K562 (cell line): ENCODE measurements around the gene XAB2. TPM values are rescaled to one million over a fixed set of nuclear protein-coding genes. Genes with fewer than 3 reads are reported as not detected.
A peak's percentile ranks its signal among the peaks of the same experiment; 100 is the strongest.

ENCODE experiments used
- ADNP ChIP-seq: fragments of 200-800 bp; sonication (Bioruptor generic); IDR thresholded peaks from 2 replicates; pipeline ENCODE4 v1.6.1; 2016; ENCODE audit warnings: missing genetic modification characterization, missing compliant biosample characterization
- DIDO1 ChIP-seq: fragments of 450-650 bp; IDR thresholded peaks from 2 replicates; pipeline ENCODE4 v1.6.1; 2016; ENCODE audit warnings: low read depth, missing biosample characterization, missing genetic modification characterization
- GABPB1 ChIP-seq: sonication (generic); formaldehyde crosslinking; IDR thresholded peaks from 2 replicates; pipeline ENCODE4 v1.8.0; 2022; ENCODE audit warnings: mild to moderate bottlenecking, missing genetic modification reagents
- HDAC1 ChIP-seq, 2 experiments: fragments of 450-650 bp; IDR thresholded peaks; 2 replicates each; pipeline ENCODE4 v1.6.1; 2016 to 2017; ENCODE audit warnings: inconsistent platforms in 1 of 2, mild to moderate bottlenecking in 1 of 2, moderate library complexity in 1 of 2
- HMG20A ChIP-seq: fragments of 450-650 bp; formaldehyde crosslinking; conservative IDR thresholded peaks from 2 replicates; pipeline ENCODE4 v1.4.0; 2020; ENCODE audit warnings: mild to moderate bottlenecking, mixed read lengths
- MAFF ChIP-seq: IDR thresholded peaks from 2 replicates; pipeline ENCODE4 v1.6.1; 2012; ENCODE audit warnings: low read length, improper control_type of control experiment
- MIER1 ChIP-seq: fragments of 450-650 bp; IDR thresholded peaks from 2 replicates; pipeline ENCODE4 v1.6.1; 2016; ENCODE audit warnings: antibody characterized with exemption, mild to moderate bottlenecking, low read depth
- NR2C2 ChIP-seq, 2 experiments: fragments of 200-800 bp in 1 of 2; sonication (Bioruptor generic) in 1 of 2; sonication (generic) in 1 of 2; formaldehyde crosslinking in 1 of 2; IDR thresholded peaks; 2 replicates each; pipeline versions ENCODE4 v1.6.1 to v1.8.0; 2016 to 2022; ENCODE audit warnings: mild to moderate bottlenecking in 1 of 2, missing compliant biosample characterization in 1 of 2, missing genetic modification characterization in 1 of 2, missing genetic modification reagents in 1 of 2
- RAD21 ChIP-seq, 2 experiments: fragments of 250-450 bp in 1 of 2; fragments of 450-650 bp in 1 of 2; sonication (Bioruptor Pico) in 1 of 2; formaldehyde crosslinking in 1 of 2; IDR thresholded peaks in 1 of 2; conservative IDR thresholded peaks in 1 of 2; 2 replicates each; pipeline versions ENCODE4 v1.4.0 to v1.8.0; 2020 to 2022; ENCODE audit warnings: mild to moderate bottlenecking in 2 of 2, moderate library complexity in 1 of 2
- RHOXF2B ChIP-seq: fragments of 250-450 bp; sonication (Bioruptor Pico); conservative IDR thresholded peaks from 2 replicates; pipeline ENCODE4 v1.5.1; 2021
- SMC3 ChIP-seq: conservative IDR thresholded peaks from 2 replicates; pipeline ENCODE4 v1.6.1; 2011; ENCODE audit warnings: low read depth, low read length, improper control_type of control experiment; ENCODE audit not compliant: insufficient read depth
- SREBF1 ChIP-seq: fragments of 150-350 bp; IDR thresholded peaks from 2 replicates; pipeline ENCODE4 v1.6.1; 2014; ENCODE audit warnings: antibody characterized with exemption, low read depth, low read length, borderline replicate concordance
- TEAD4 ChIP-seq, 2 experiments: sonication (generic) in 1 of 2; formaldehyde crosslinking in 1 of 2; IDR thresholded peaks; 2 replicates each; pipeline versions ENCODE4 v1.6.1 to v1.8.0; 2012 to 2022; ENCODE audit warnings: borderline replicate concordance in 1 of 2, inconsistent platforms in 1 of 2, low read length in 1 of 2, mild to moderate bottlenecking in 1 of 2, missing genetic modification reagents in 1 of 2
- ZNF121 ChIP-seq: sonication (generic); formaldehyde crosslinking; conservative IDR thresholded peaks from 2 replicates; pipeline ENCODE4 v1.8.0; 2022; ENCODE audit warnings: missing genetic modification reagents
- ZNF277 ChIP-seq: fragments of 250-450 bp; sonication (Bioruptor Pico); IDR thresholded peaks from 2 replicates; pipeline ENCODE4 v1.8.0; 2022; ENCODE audit warnings: inconsistent platforms, mild to moderate bottlenecking, moderate library complexity, borderline replicate concordance
- ZNF41 ChIP-seq: fragments of 250-450 bp; sonication (Bioruptor Pico); conservative IDR thresholded peaks from 2 replicates; pipeline ENCODE4 v1.4.0; 2020; ENCODE audit warnings: mild to moderate bottlenecking
- ZNF699 ChIP-seq: fragments of 250-450 bp; sonication (Bioruptor Pico); IDR thresholded peaks from 2 replicates; pipeline ENCODE4 v1.8.0; 2021; ENCODE audit warnings: mild to moderate bottlenecking, moderate library complexity; ENCODE audit not compliant: insufficient replicate concordance
- ZNF780A ChIP-seq: fragments of 250-450 bp; sonication (Bioruptor Pico); IDR thresholded peaks from 2 replicates; pipeline ENCODE4 v1.5.0; 2021; ENCODE audit warnings: mild to moderate bottlenecking
- ZNF830 ChIP-seq: fragments of 250-450 bp; sonication (Bioruptor Pico); IDR thresholded peaks from 2 replicates; pipeline ENCODE4 v1.5.0; 2021; ENCODE audit warnings: mild to moderate bottlenecking
- polyA plus RNA-seq, 8 experiments: library from polyadenylated mRNA; depleted of rRNA in 4 of 8; stranded (reverse) in 5 of 8; unstranded in 3 of 8; fragments of >200 nt; fragmentation: Nextera tagmentation in 2 of 8; fragmentation: Illumina TruSeq in 1 of 8; extraction: Ambion mirVana in 2 of 8; extraction: Trizol in 1 of 8; gene quantifications; 2 replicates each; pipeline versions ENCODE4 v1.2.1 to v1.2.3, GENCODE V29; 2011 to 2014; ENCODE audit warnings: inconsistent platforms in 1 of 8, missing spikeins in 1 of 8
- total RNA-seq, 7 experiments: library from RNA; depleted of rRNA in 6 of 7; stranded (reverse); fragments of >200 nt in 6 of 7; fragmentation: Illumina TruSeq in 2 of 7; extraction: Trizol in 2 of 7; gene quantifications; 2 replicates each; pipeline versions ENCODE4 v1.2.1 to v1.2.3, GENCODE V29; 2011 to 2021; ENCODE audit warnings: low replicate concordance in 1 of 7
- TF ChIP-seq, protein P1 (sequence below): fragments of 450-650 bp; formaldehyde crosslinking; IDR thresholded peaks from 2 replicates; pipeline ENCODE4 v1.4.0; 2020; ENCODE audit warnings: mild to moderate bottlenecking, mixed read lengths
- TF ChIP-seq, protein P2 (sequence below): fragments of 450-650 bp; formaldehyde crosslinking; IDR thresholded peaks from 2 replicates; pipeline ENCODE4 v1.4.0; 2020; ENCODE audit warnings: mild to moderate bottlenecking, moderate library complexity

XAB2 gene
- total and polyA plus RNA-seq, 9 of the 15 experiments (the other 6 are each of a cell fraction or from before 2014, with no cell fraction given) = 0.21 to 58.3 (median 20.0) TPM

GRCh38 chr19:7611541-7612279 lies 17.6 kb downstream of the XAB2 start (continued):
- TF ChIP-seq, protein P1, sequence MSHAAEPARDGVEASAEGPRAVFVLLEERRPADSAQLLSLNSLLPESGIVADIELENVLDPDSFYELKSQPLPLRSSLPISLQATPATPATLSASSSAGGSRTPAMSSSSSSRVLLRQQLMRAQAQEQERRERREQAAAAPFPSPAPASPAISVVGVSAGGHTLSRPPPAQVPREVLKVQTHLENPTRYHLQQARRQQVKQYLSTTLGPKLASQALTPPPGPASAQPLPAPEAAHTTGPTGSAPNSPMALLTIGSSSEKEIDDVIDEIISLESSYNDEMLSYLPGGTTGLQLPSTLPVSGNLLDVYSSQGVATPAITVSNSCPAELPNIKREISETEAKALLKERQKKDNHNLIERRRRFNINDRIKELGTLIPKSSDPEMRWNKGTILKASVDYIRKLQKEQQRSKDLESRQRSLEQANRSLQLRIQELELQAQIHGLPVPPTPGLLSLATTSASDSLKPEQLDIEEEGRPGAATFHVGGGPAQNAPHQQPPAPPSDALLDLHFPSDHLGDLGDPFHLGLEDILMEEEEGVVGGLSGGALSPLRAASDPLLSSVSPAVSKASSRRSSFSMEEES (CRISPR knock-in tag) = no peak
- no peak for TF ChIP-seq ZNF277
- TF ChIP-seq SMC3 = no peak
- TF ChIP-seq ZNF780A (CRISPR knock-in tag) = no peak
- TF ChIP-seq SREBF1 = no peak
- TF ChIP-seq, protein P2, sequence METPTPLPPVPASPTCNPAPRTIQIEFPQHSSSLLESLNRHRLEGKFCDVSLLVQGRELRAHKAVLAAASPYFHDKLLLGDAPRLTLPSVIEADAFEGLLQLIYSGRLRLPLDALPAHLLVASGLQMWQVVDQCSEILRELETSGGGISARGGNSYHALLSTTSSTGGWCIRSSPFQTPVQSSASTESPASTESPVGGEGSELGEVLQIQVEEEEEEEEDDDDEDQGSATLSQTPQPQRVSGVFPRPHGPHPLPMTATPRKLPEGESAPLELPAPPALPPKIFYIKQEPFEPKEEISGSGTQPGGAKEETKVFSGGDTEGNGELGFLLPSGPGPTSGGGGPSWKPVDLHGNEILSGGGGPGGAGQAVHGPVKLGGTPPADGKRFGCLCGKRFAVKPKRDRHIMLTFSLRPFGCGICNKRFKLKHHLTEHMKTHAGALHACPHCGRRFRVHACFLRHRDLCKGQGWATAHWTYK (CRISPR knock-in tag) = no peak
- TF ChIP-seq ADNP (tag) = no peak
- TF ChIP-seq TEAD4 (IDR thresholded peaks at IDR 0.05; ENCODE audit: low read length) = no peak
- no peak for TF ChIP-seq TEAD4 (CRISPR knock-in tag; IDR thresholded peaks at IDR 0.05; ENCODE audit: borderline replicate concordance)
- no peak for TF ChIP-seq ZNF121
- no peak for TF ChIP-seq DIDO1
- TF ChIP-seq RHOXF2B = no peak
- no peak for TF ChIP-seq NR2C2 (CRISPR knock-in tag; IDR thresholded peaks at IDR 0.05)
- TF ChIP-seq NR2C2 (tag; IDR thresholded peaks at IDR 0.05) = no peak
- no peak for TF ChIP-seq ZNF41 (CRISPR knock-in tag)
- peak; percentile 48 for TF ChIP-seq GABPB1
- TF ChIP-seq MAFF = no peak
- no peak for TF ChIP-seq HDAC1 (IDR thresholded peaks at IDR 0.05)
- TF ChIP-seq ZNF830 (CRISPR knock-in tag) = no peak
- TF ChIP-seq ZNF699 = no peak
- no peak for TF ChIP-seq HMG20A (CRISPR knock-in tag)
- TF ChIP-seq RAD21 (CRISPR knock-in tag; conservative IDR thresholded peaks at IDR 0.05 in 1 of 2, IDR thresholded peaks at IDR 0.05 in 1 of 2) = no peak
- peak; percentile 89 for TF ChIP-seq MIER1
